Right lobe of liver (tissue), 4 donors: ENCODE results near the gene TCF4.

Source experiments
- CTCF ChIP-seq, 4 donors: fragments of 200-600 bp in 3 of 4; fragments of 450-650 bp in 1 of 4; IDR thresholded peaks; one replicate each; pipeline versions ENCODE4 v1.5.1 to v1.8.0; 2016 to 2022; ENCODE audit warnings: antibody characterized with exemption in 4 of 4, mild to moderate bottlenecking in 2 of 4
- POLR2A ChIP-seq: fragments of 450-650 bp; IDR thresholded peaks from one replicate; pipeline ENCODE4 v1.6.1; 2017; ENCODE audit warnings: antibody characterized with exemption, mild to moderate bottlenecking
- donor health status: DM: no; HTN: no; CAD: no.
- donor health status: DM: no; HTN: no; CAD: no.
- donor health status: DM: no; HTN: yes; CAD: no.

- TF ChIP-seq CTCF (IDR thresholded peaks at IDR 0.05) (no peak), POLR2A (no peak)
Observed at GRCh38 chr18:55396267-55396905, 191.6 kb downstream of the TCF4 start.
